BLaER1 (cell line): Measurements from ENCODE around the gene PAAF1.
"Not testable (repeated sequence)": the region's sequence is repeated elsewhere in the genome, so short reads cannot be mapped to it uniquely, and the experiment has no call there.

Experiments used
- H3K27ac ChIP-seq: shearing (Covaris generic); formaldehyde crosslinking; 2 replicates; pipeline ENCODE4 v1.8.1; 2022
- H3K27me3 ChIP-seq: shearing (Covaris generic); formaldehyde crosslinking; 2 replicates; pipeline ENCODE4 v1.8.1; 2022
- H3K36me3 ChIP-seq: shearing (Covaris generic); formaldehyde crosslinking; 2 replicates; pipeline ENCODE4 v1.8.1; 2022
- H3K4me1 ChIP-seq: shearing (Covaris generic); formaldehyde crosslinking; 2 replicates; pipeline ENCODE4 v1.8.1; 2022
- H3K4me2 ChIP-seq: shearing (Covaris generic); formaldehyde crosslinking; 2 replicates; pipeline ENCODE4 v1.8.1; 2022
- H3K4me3 ChIP-seq: shearing (Covaris generic); formaldehyde crosslinking; 2 replicates; pipeline ENCODE4 v1.8.1; 2022
- H3K9ac ChIP-seq: shearing (Covaris generic); formaldehyde crosslinking; 2 replicates; pipeline ENCODE4 v1.8.1; 2022
- H3K9me3 ChIP-seq: shearing (Covaris generic); formaldehyde crosslinking; 2 replicates; pipeline ENCODE4 v1.8.1; 2022
- H4K20me1 ChIP-seq: shearing (Covaris generic); formaldehyde crosslinking; 2 replicates; pipeline ENCODE4 v1.8.1; 2022
- Cebpa-rat ChIP-seq: shearing (Covaris generic); IDR thresholded peaks from 2 replicates; pipeline ENCODE4 v1.8.1; 2022

PAAF1 gene

GRCh38 chr11:73913472-73913871 is 36.7 kb downstream of the PAAF1 start:
- Histone ChIP-seq H3K9me3 (no peaks in the 10 kb centered on the region), H3K4me3 (no peak overlapping the region), H3K27ac (no peak overlapping the region), H3K4me1 (no peaks in the 10 kb centered on the region), H3K9ac (no peak overlapping the region), H4K20me1 (no peaks in the 10 kb centered on the region), H3K36me3 (peaks cover 88% of the 10 kb centered on the region), H3K27me3 (no peaks in the 10 kb centered on the region), H3K4me2 (no peak overlapping the region)
- no peak for TF ChIP-seq Cebpa-rat

GRCh38 chr11:73914284-73914683 is 37.5 kb downstream of the PAAF1 start:
- no peak for TF ChIP-seq Cebpa-rat
- no peaks in the 10 kb centered on the region for H3K9me3 ChIP-seq
- H3K4me2 ChIP-seq, result no peak overlapping the region
- H3K4me1 ChIP-seq, result no peaks in the 10 kb centered on the region
- H3K36me3 ChIP-seq, result peaks cover 93% of the 10 kb centered on the region
- H3K27me3 ChIP-seq, result no peaks in the 10 kb centered on the region
- no peak overlapping the region for H3K27ac ChIP-seq
- no peak overlapping the region for H3K4me3 ChIP-seq
- no peaks in the 10 kb centered on the region for H4K20me1 ChIP-seq
- no peak overlapping the region for H3K9ac ChIP-seq

GRCh38 chr11:73916435-73916834 is 39.6 kb downstream of the PAAF1 start:
- Histone ChIP-seq H3K4me1 (no peaks in the 10 kb centered on the region), H3K27ac (no peak overlapping the region), H3K9ac (no peak overlapping the region), H3K4me2 (no peak overlapping the region), H3K36me3 (peaks cover 94% of the 10 kb centered on the region), H3K27me3 (no peaks in the 10 kb centered on the region), H3K9me3 (no peaks in the 10 kb centered on the region), H3K4me3 (no peak overlapping the region), H4K20me1 (no peaks in the 10 kb centered on the region)
- TF ChIP-seq Cebpa-rat, result no peak

- no peak overlapping the region for H3K9ac ChIP-seq
- H3K27ac ChIP-seq, result no peak overlapping the region
- no peaks in the 10 kb centered on the region for H3K4me1 ChIP-seq
- no peak overlapping the region for H3K4me3 ChIP-seq
- H3K4me2 ChIP-seq, result no peak overlapping the region
- no peaks in the 10 kb centered on the region for H3K27me3 ChIP-seq
- TF ChIP-seq Cebpa-rat, result no peak
- no peaks in the 10 kb centered on the region for H4K20me1 ChIP-seq
- H3K36me3 ChIP-seq, result peaks cover 83% of the 10 kb centered on the region
- no peaks in the 10 kb centered on the region for H3K9me3 ChIP-seq
These were observed 44.4 kb downstream of the PAAF1 start for GRCh38 chr11:73921180-73921579.

- Histone ChIP-seq H3K27ac (no peak overlapping the region), H3K4me1 (no peaks in the 10 kb centered on the region), H3K4me3 (no peak overlapping the region), H3K9ac (no peak overlapping the region), H4K20me1 (no peaks in the 10 kb centered on the region), H3K27me3 (no peaks in the 10 kb centered on the region), H3K36me3 (peaks cover 73% of the 10 kb centered on the region), H3K4me2 (no peak overlapping the region), H3K9me3 (no peaks in the 10 kb centered on the region)
- no peak for TF ChIP-seq Cebpa-rat
These were observed 52.6 kb downstream of the PAAF1 start for GRCh38 chr11:73929388-73929787.

- no peak overlapping the region for H3K4me3 ChIP-seq
- H3K9ac ChIP-seq, result no peak overlapping the region
- H3K27ac ChIP-seq, result no peak overlapping the region
- H3K36me3 ChIP-seq, result peaks cover 67% of the 10 kb centered on the region
- no peaks in the 10 kb centered on the region for H3K4me1 ChIP-seq
- peaks cover 2% of the 10 kb centered on the region; the same call in 1 of the 2 replicates for H3K9me3 ChIP-seq
- H3K27me3 ChIP-seq, result no peaks in the 10 kb centered on the region
- no peak for TF ChIP-seq Cebpa-rat
- no peak overlapping the region for H3K4me2 ChIP-seq
- no peaks in the 10 kb centered on the region for H4K20me1 ChIP-seq
These were observed 54.3 kb downstream of the PAAF1 start for GRCh38 chr11:73931039-73931645.

GRCh38 chr11:73931951-73932350 is 55.2 kb downstream of the PAAF1 start:
- Histone ChIP-seq H4K20me1 (no peaks in the 10 kb centered on the region), H3K27ac (no peak overlapping the region), H3K9ac (no peak overlapping the region), H3K36me3 (peaks cover 59% of the 10 kb centered on the region), H3K9me3 (peaks cover 8% of the 10 kb centered on the region), H3K4me3 (no peak overlapping the region), H3K4me2 (no peak overlapping the region), H3K27me3 (no peaks in the 10 kb centered on the region), H3K4me1 (no peaks in the 10 kb centered on the region)
- no peak for TF ChIP-seq Cebpa-rat

- H3K27me3 ChIP-seq, result no peaks in the 10 kb centered on the region
- no peaks in the 10 kb centered on the region for H3K4me1 ChIP-seq
- H3K27ac ChIP-seq, result no peak overlapping the region
- no peak overlapping the region for H3K9ac ChIP-seq
- H4K20me1 ChIP-seq, result no peaks in the 10 kb centered on the region
- H3K4me2 ChIP-seq, result no peak overlapping the region
- TF ChIP-seq Cebpa-rat, result no peak
- H3K4me3 ChIP-seq, result no peak overlapping the region
- H3K36me3 ChIP-seq, result peaks cover 52% of the 10 kb centered on the region
- peaks cover 15% of the 10 kb centered on the region for H3K9me3 ChIP-seq
These were observed 56.0 kb downstream of the PAAF1 start for GRCh38 chr11:73932781-73933180.

- not testable (repeated sequence) for H3K9ac ChIP-seq, H3K4me3 ChIP-seq, H3K27ac ChIP-seq, H4K20me1 ChIP-seq, H3K4me2 ChIP-seq, H3K27me3 ChIP-seq, H3K4me1 ChIP-seq
- H3K36me3 ChIP-seq, result peaks cover 41% of the 10 kb centered on the region
- peaks cover 48% of the 10 kb centered on the region for H3K9me3 ChIP-seq
These were observed 59.2 kb downstream of the PAAF1 start for GRCh38 chr11:73936047-73936446.

- H3K4me1 ChIP-seq, result no peaks in the 10 kb centered on the region
- no peak overlapping the region for H3K27ac ChIP-seq
- no peak overlapping the region for H3K4me3 ChIP-seq
- no peak for TF ChIP-seq Cebpa-rat
- H3K36me3 ChIP-seq, result peaks cover 29% of the 10 kb centered on the region
- no peak overlapping the region for H3K9ac ChIP-seq
- H3K27me3 ChIP-seq, result no peaks in the 10 kb centered on the region
- H3K9me3 ChIP-seq, result peaks cover 73% of the 10 kb centered on the region
- H4K20me1 ChIP-seq, result no peaks in the 10 kb centered on the region
- no peak overlapping the region for H3K4me2 ChIP-seq
These were observed 62.3 kb downstream of the PAAF1 start for GRCh38 chr11:73939096-73939495.
